HepG2 (cell line): ENCODE results near the gene SRPRB.

Experiments used
- ARID2 ChIP-seq: sonication (generic); formaldehyde crosslinking; IDR thresholded peaks from 2 replicates; pipeline ENCODE4 v1.8.1; 2022; ENCODE audit warnings: mild to moderate bottlenecking, missing genetic modification reagents, borderline replicate concordance
- CBX5 ChIP-seq: sonication (generic); formaldehyde crosslinking; IDR thresholded peaks from 2 replicates; pipeline ENCODE4 v1.4.0; 2020; ENCODE audit warnings: missing genetic modification reagents, borderline replicate concordance
- ELF4 ChIP-seq: sonication (generic); formaldehyde crosslinking; IDR thresholded peaks from 2 replicates; pipeline ENCODE4 v1.5.0; 2020; ENCODE audit warnings: missing genetic modification reagents, mild to moderate bottlenecking, moderate library complexity, borderline replicate concordance
- MAFG ChIP-seq: sonication (generic); formaldehyde crosslinking; IDR thresholded peaks from 2 replicates; pipeline ENCODE4 v1.5.1; 2020; ENCODE audit warnings: mild to moderate bottlenecking, missing genetic modification reagents
- MAFK ChIP-seq, 2 experiments: IDR thresholded peaks in 1 of 2; conservative IDR thresholded peaks in 1 of 2; 2 replicates each; pipeline ENCODE4 v1.6.1; 2011; ENCODE audit warnings: improper control_type of control experiment in 2 of 2, low read length in 2 of 2
- POLR2AphosphoS5 ChIP-seq: IDR thresholded peaks from 2 replicates; pipeline ENCODE4 v1.6.1; 2012; ENCODE audit warnings: low read depth, low read length
- SCMH1 ChIP-seq: sonication (generic); formaldehyde crosslinking; IDR thresholded peaks from 2 replicates; pipeline ENCODE4 v1.9.0; 2021; ENCODE audit warnings: missing genetic modification reagents, mild to moderate bottlenecking, borderline replicate concordance
- ZNF614 ChIP-seq: IDR thresholded peaks from 2 replicates; pipeline ENCODE4 v1.6.1; 2018; ENCODE audit warnings: missing biosample characterization, missing genetic modification reagents, inconsistent platforms, borderline replicate concordance
- TF ChIP-seq, protein P1 (sequence below), 2 experiments: fragments of 450-650 bp in 1 of 2; sonication (generic) in 1 of 2; formaldehyde crosslinking in 1 of 2; IDR thresholded peaks; 2 replicates each; pipeline versions ENCODE4 v1.6.1 to v1.8.0; 2016 to 2022; ENCODE audit warnings: antibody characterized with exemption in 1 of 2, mild to moderate bottlenecking in 1 of 2, missing genetic modification reagents in 1 of 2
- TF ChIP-seq, protein P2 (sequence below): sonication (generic); formaldehyde crosslinking; conservative IDR thresholded peaks from 2 replicates; pipeline ENCODE4 v1.5.0; 2020; ENCODE audit warnings: missing genetic modification reagents
- TF ChIP-seq, protein P3 (sequence below): sonication (generic); formaldehyde crosslinking; IDR thresholded peaks from 2 replicates; pipeline ENCODE4 v1.4.0; 2020; ENCODE audit warnings: missing genetic modification reagents, borderline replicate concordance
- TF ChIP-seq, protein P4 (sequence below): sonication (generic); formaldehyde crosslinking; IDR thresholded peaks from 2 replicates; pipeline ENCODE4 v1.4.0; 2020; ENCODE audit warnings: missing genetic modification reagents, mild to moderate bottlenecking, borderline replicate concordance
- TF ChIP-seq, protein P5 (sequence below): fragments of 450-650 bp; IDR thresholded peaks from 2 replicates; pipeline ENCODE4 v1.6.1; 2017
- TF ChIP-seq, protein P6 (sequence below): sonication (generic); formaldehyde crosslinking; IDR thresholded peaks from 2 replicates; pipeline ENCODE4 v1.5.0; 2020; ENCODE audit warnings: mild to moderate bottlenecking, missing genetic modification reagents, moderate library complexity

DNA sequence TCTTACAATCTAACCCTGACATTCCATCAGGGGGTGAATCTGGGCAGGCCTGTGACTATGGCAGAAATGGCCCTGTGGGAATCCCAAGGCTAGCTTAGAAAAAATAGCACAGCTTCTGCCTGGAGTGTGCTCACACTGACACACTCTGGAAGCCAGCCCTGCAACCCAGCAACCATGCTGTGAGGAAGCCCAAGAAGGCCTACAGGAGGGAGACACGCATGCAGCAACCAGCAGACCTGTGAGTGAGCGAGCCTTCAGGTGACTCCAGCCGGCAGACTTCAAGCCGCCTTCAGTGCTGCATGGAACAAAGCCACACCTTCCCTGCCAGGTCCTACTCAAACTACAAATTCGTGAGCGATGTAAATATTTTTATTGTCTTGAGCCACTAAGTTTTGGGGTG is 64.0 kb downstream of the SRPRB start:
- TF ChIP-seq ELF4 (no peak), MAFK (conservative IDR thresholded peaks at IDR 0.05 in 1 of 2, IDR thresholded peaks at IDR 0.05 in 1 of 2; ENCODE audit: low read length in 2 of 2) (no peak), MAFG (CRISPR knock-in tag) (no peak), ZNF614 (no peak), CBX5 (CRISPR knock-in tag) (no peak), POLR2AphosphoS5 (no peak), ARID2 (CRISPR knock-in tag) (no peak), SCMH1 (CRISPR knock-in tag) (no peak)
- TF ChIP-seq, protein P1, sequence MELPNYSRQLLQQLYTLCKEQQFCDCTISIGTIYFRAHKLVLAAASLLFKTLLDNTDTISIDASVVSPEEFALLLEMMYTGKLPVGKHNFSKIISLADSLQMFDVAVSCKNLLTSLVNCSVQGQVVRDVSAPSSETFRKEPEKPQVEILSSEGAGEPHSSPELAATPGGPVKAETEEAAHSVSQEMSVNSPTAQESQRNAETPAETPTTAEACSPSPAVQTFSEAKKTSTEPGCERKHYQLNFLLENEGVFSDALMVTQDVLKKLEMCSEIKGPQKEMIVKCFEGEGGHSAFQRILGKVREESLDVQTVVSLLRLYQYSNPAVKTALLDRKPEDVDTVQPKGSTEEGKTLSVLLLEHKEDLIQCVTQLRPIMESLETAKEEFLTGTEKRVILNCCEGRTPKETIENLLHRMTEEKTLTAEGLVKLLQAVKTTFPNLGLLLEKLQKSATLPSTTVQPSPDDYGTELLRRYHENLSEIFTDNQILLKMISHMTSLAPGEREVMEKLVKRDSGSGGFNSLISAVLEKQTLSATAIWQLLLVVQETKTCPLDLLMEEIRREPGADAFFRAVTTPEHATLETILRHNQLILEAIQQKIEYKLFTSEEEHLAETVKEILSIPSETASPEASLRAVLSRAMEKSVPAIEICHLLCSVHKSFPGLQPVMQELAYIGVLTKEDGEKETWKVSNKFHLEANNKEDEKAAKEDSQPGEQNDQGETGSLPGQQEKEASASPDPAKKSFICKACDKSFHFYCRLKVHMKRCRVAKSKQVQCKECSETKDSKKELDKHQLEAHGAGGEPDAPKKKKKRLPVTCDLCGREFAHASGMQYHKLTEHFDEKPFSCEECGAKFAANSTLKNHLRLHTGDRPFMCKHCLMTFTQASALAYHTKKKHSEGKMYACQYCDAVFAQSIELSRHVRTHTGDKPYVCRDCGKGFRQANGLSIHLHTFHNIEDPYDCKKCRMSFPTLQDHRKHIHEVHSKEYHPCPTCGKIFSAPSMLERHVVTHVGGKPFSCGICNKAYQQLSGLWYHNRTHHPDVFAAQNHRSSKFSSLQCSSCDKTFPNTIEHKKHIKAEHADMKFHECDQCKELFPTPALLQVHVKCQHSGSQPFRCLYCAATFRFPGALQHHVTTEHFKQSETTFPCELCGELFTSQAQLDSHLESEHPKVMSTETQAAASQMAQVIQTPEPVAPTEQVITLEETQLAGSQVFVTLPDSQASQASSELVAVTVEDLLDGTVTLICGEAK (IDR thresholded peaks at IDR 0.05), result no peak
- TF ChIP-seq, protein P1 (CRISPR knock-in tag; IDR thresholded peaks at IDR 0.05), result no peak
- TF ChIP-seq, protein P2, sequence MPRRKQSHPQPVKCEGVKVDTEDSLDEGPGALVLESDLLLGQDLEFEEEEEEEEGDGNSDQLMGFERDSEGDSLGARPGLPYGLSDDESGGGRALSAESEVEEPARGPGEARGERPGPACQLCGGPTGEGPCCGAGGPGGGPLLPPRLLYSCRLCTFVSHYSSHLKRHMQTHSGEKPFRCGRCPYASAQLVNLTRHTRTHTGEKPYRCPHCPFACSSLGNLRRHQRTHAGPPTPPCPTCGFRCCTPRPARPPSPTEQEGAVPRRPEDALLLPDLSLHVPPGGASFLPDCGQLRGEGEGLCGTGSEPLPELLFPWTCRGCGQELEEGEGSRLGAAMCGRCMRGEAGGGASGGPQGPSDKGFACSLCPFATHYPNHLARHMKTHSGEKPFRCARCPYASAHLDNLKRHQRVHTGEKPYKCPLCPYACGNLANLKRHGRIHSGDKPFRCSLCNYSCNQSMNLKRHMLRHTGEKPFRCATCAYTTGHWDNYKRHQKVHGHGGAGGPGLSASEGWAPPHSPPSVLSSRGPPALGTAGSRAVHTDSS, result no peak
- TF ChIP-seq, protein P3, sequence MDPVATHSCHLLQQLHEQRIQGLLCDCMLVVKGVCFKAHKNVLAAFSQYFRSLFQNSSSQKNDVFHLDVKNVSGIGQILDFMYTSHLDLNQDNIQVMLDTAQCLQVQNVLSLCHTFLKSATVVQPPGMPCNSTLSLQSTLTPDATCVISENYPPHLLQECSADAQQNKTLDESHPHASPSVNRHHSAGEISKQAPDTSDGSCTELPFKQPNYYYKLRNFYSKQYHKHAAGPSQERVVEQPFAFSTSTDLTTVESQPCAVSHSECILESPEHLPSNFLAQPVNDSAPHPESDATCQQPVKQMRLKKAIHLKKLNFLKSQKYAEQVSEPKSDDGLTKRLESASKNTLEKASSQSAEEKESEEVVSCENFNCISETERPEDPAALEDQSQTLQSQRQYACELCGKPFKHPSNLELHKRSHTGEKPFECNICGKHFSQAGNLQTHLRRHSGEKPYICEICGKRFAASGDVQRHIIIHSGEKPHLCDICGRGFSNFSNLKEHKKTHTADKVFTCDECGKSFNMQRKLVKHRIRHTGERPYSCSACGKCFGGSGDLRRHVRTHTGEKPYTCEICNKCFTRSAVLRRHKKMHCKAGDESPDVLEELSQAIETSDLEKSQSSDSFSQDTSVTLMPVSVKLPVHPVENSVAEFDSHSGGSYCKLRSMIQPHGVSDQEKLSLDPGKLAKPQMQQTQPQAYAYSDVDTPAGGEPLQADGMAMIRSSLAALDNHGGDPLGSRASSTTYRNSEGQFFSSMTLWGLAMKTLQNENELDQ (CRISPR knock-in tag), result no peak
- TF ChIP-seq, protein P4, sequence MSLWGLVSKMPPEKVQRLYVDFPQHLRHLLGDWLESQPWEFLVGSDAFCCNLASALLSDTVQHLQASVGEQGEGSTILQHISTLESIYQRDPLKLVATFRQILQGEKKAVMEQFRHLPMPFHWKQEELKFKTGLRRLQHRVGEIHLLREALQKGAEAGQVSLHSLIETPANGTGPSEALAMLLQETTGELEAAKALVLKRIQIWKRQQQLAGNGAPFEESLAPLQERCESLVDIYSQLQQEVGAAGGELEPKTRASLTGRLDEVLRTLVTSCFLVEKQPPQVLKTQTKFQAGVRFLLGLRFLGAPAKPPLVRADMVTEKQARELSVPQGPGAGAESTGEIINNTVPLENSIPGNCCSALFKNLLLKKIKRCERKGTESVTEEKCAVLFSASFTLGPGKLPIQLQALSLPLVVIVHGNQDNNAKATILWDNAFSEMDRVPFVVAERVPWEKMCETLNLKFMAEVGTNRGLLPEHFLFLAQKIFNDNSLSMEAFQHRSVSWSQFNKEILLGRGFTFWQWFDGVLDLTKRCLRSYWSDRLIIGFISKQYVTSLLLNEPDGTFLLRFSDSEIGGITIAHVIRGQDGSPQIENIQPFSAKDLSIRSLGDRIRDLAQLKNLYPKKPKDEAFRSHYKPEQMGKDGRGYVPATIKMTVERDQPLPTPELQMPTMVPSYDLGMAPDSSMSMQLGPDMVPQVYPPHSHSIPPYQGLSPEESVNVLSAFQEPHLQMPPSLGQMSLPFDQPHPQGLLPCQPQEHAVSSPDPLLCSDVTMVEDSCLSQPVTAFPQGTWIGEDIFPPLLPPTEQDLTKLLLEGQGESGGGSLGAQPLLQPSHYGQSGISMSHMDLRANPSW, result no peak
- TF ChIP-seq, protein P5, sequence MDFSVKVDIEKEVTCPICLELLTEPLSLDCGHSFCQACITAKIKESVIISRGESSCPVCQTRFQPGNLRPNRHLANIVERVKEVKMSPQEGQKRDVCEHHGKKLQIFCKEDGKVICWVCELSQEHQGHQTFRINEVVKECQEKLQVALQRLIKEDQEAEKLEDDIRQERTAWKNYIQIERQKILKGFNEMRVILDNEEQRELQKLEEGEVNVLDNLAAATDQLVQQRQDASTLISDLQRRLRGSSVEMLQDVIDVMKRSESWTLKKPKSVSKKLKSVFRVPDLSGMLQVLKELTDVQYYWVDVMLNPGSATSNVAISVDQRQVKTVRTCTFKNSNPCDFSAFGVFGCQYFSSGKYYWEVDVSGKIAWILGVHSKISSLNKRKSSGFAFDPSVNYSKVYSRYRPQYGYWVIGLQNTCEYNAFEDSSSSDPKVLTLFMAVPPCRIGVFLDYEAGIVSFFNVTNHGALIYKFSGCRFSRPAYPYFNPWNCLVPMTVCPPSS, result no peak
- TF ChIP-seq, protein P6, sequence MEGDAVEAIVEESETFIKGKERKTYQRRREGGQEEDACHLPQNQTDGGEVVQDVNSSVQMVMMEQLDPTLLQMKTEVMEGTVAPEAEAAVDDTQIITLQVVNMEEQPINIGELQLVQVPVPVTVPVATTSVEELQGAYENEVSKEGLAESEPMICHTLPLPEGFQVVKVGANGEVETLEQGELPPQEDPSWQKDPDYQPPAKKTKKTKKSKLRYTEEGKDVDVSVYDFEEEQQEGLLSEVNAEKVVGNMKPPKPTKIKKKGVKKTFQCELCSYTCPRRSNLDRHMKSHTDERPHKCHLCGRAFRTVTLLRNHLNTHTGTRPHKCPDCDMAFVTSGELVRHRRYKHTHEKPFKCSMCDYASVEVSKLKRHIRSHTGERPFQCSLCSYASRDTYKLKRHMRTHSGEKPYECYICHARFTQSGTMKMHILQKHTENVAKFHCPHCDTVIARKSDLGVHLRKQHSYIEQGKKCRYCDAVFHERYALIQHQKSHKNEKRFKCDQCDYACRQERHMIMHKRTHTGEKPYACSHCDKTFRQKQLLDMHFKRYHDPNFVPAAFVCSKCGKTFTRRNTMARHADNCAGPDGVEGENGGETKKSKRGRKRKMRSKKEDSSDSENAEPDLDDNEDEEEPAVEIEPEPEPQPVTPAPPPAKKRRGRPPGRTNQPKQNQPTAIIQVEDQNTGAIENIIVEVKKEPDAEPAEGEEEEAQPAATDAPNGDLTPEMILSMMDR (CRISPR knock-in tag), result no peak
